ENCODE results near the gene FUT8.

Gene FUT8

GRCh38 chr14:65548878-65549277, 136.3 kb downstream of the FUT8 start:
- TF ChIP-seq, protein P1, sequence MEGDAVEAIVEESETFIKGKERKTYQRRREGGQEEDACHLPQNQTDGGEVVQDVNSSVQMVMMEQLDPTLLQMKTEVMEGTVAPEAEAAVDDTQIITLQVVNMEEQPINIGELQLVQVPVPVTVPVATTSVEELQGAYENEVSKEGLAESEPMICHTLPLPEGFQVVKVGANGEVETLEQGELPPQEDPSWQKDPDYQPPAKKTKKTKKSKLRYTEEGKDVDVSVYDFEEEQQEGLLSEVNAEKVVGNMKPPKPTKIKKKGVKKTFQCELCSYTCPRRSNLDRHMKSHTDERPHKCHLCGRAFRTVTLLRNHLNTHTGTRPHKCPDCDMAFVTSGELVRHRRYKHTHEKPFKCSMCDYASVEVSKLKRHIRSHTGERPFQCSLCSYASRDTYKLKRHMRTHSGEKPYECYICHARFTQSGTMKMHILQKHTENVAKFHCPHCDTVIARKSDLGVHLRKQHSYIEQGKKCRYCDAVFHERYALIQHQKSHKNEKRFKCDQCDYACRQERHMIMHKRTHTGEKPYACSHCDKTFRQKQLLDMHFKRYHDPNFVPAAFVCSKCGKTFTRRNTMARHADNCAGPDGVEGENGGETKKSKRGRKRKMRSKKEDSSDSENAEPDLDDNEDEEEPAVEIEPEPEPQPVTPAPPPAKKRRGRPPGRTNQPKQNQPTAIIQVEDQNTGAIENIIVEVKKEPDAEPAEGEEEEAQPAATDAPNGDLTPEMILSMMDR (IDR thresholded peaks at IDR 0.05), result no peak
- Histone ChIP-seq H3K27ac (no peak overlapping the region), H3K4me1 (no peaks in the 10 kb centered on the region), H3K4me3 (no peak overlapping the region), H3K36me3 (no peaks in the 10 kb centered on the region), H3K27me3 (no peaks in the 10 kb centered on the region), H3K9me3 (no peaks in the 10 kb centered on the region)
- intact Hi-C loops (cut with DNase I; ENCODE audit: low total_unique reads), result no loop called here
- DNase-seq, result no peak

DNA sequence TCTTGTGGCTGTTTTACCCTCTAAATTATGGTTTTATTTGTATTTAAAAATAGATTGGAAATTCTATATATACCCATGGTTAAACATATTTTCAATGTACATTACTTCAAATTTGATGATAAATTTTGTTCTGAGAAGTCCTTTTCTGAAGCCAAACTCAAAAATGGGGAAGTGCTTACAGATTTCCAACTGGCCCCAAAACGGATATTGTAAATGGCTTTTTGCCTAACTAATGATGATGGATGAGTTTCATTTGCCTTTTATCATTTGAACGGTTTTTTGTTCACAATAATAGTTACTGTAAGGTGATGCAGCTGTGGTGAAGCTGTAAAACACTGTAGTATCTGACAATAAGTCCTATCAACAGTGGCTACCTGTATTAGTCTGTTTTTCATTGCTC, 136.9 kb downstream of the FUT8 start:
- Histone ChIP-seq H3K27ac (no peak overlapping the region), H3K4me3 (no peak overlapping the region), H3K36me3 (no peaks in the 10 kb centered on the region), H3K4me1 (no peaks in the 10 kb centered on the region), H3K27me3 (no peaks in the 10 kb centered on the region), H3K9me3 (no peaks in the 10 kb centered on the region)
- DNase-seq, result no peak
- TF ChIP-seq, protein P1 (IDR thresholded peaks at IDR 0.05), result no peak
- intact Hi-C loops (cut with DNase I; ENCODE audit: low total_unique reads), result no loop called here

GRCh38 chr14:65550779-65551643, 138.5 kb downstream of the FUT8 start:
- TF ChIP-seq, protein P1 (IDR thresholded peaks at IDR 0.05), result no peak
- intact Hi-C loops (cut with DNase I; ENCODE audit: low total_unique reads), result no loop called here
- Histone ChIP-seq H3K4me3 (no peak overlapping the region), H3K9me3 (no peaks in the 10 kb centered on the region), H3K27me3 (no peaks in the 10 kb centered on the region), H3K4me1 (no peaks in the 10 kb centered on the region), H3K27ac (no peak overlapping the region), H3K36me3 (no peaks in the 10 kb centered on the region)
- DNase-seq, result no peak

DNA sequence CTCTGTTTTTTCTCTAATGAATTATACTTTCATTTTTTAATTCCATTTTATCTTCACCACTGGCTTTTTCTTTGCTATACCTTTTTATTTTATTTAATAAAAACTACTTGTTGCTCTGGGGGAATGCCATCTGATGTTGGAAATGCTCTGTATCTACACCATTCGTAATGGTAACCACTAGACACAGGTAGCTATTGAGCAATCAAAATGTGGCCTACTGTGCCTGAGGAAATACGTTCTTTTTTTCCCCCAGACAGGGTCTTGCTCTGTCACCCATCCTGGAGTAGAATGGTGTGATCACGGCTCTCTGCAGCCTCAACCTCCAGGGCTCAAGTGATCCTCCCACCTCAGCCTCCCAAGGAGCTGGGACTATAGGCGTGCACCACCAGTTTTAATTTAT, 140.2 kb downstream of the FUT8 start:
- TF ChIP-seq, protein P1 (IDR thresholded peaks at IDR 0.05), result no peak
- intact Hi-C loops (cut with DNase I; ENCODE audit: low total_unique reads), result no loop called here
- Histone ChIP-seq H3K4me3 (no peak overlapping the region), H3K27ac (no peak overlapping the region), H3K36me3 (no peaks in the 10 kb centered on the region), H3K27me3 (no peaks in the 10 kb centered on the region), H3K9me3 (no peaks in the 10 kb centered on the region), H3K4me1 (no peaks in the 10 kb centered on the region)
- no peak for DNase-seq

- intact Hi-C loops (cut with DNase I; ENCODE audit: low total_unique reads), result no loop called here
- H3K27me3 ChIP-seq, result no peaks in the 10 kb centered on the region
- no peak overlapping the region for H3K27ac ChIP-seq
- DNase-seq, result no peak
- no peak overlapping the region for H3K4me3 ChIP-seq
- no peaks in the 10 kb centered on the region for H3K4me1 ChIP-seq
- H3K9me3 ChIP-seq, result no peaks in the 10 kb centered on the region
- TF ChIP-seq, protein P1 (IDR thresholded peaks at IDR 0.05), result no peak
- H3K36me3 ChIP-seq, result no peaks in the 10 kb centered on the region
Observed at GRCh38 chr14:65554837-65555236, 142.3 kb downstream of the FUT8 start.

Measured in tibial artery (tissue), 4 donors.